HepG2 (cell line): ENCODE results near the gene RAN. TPM values are rescaled to one million over a fixed set of nuclear protein-coding genes. Genes with fewer than 3 reads are reported as not detected.

Experiments used
- BRCA1 ChIP-seq: sonication (generic); formaldehyde crosslinking; IDR thresholded peaks from 2 replicates; pipeline ENCODE4 v1.4.0; 2020; ENCODE audit warnings: missing genetic modification reagents
- CREM ChIP-seq, 2 experiments: sonication (generic) in 1 of 2; formaldehyde crosslinking in 1 of 2; IDR thresholded peaks; 2 replicates each; pipeline versions ENCODE4 v1.4.0 to v1.6.1; 2016 to 2020; ENCODE audit warnings: antibody characterized with exemption in 1 of 2, mild to moderate bottlenecking in 1 of 2, missing genetic modification reagents in 1 of 2
- FOXP4 ChIP-seq: sonication (generic); formaldehyde crosslinking; IDR thresholded peaks from 2 replicates; pipeline ENCODE4 v1.4.0; 2020; ENCODE audit warnings: missing genetic modification reagents
- HMG20B ChIP-seq: conservative IDR thresholded peaks from 2 replicates; pipeline ENCODE4 v1.6.1; 2016; ENCODE audit warnings: missing genetic modification reagents, missing compliant biosample characterization
- MED1 ChIP-seq: sonication (generic); formaldehyde crosslinking; IDR thresholded peaks from 2 replicates; pipeline ENCODE4 v1.4.0; 2020; ENCODE audit warnings: missing genetic modification reagents
- MED13 ChIP-seq: sonication (generic); formaldehyde crosslinking; IDR thresholded peaks from 2 replicates; pipeline ENCODE4 v1.5.0; 2020; ENCODE audit warnings: missing genetic modification reagents
- MIER2 ChIP-seq: IDR thresholded peaks from 2 replicates; pipeline ENCODE4 v1.6.1; 2016; ENCODE audit warnings: missing biosample characterization, missing genetic modification reagents
- MXD1 ChIP-seq: sonication (generic); formaldehyde crosslinking; IDR thresholded peaks from 2 replicates; pipeline ENCODE4 v1.4.0; 2020; ENCODE audit warnings: mild to moderate bottlenecking, missing genetic modification reagents
- NCOA2 ChIP-seq: sonication (generic); formaldehyde crosslinking; IDR thresholded peaks from 2 replicates; pipeline ENCODE4 v1.8.0; 2022; ENCODE audit warnings: inconsistent platforms
- RBM22 ChIP-seq: fragments of 200-400 bp; formaldehyde crosslinking; optimal IDR thresholded peaks from 2 replicates; pipeline ENCODE3; 2017; ENCODE audit warnings: mild to moderate bottlenecking, low read length, moderate library complexity
- SIX1 ChIP-seq: sonication (generic); formaldehyde crosslinking; IDR thresholded peaks from 2 replicates; pipeline ENCODE4 v1.4.0; 2020; ENCODE audit warnings: missing genetic modification reagents, borderline replicate concordance
- SMC3 ChIP-seq: IDR thresholded peaks from 2 replicates; pipeline ENCODE4 v1.6.1; 2011; ENCODE audit warnings: low read length, improper control_type of control experiment
- SP2 ChIP-seq: sonication (generic); formaldehyde crosslinking; IDR thresholded peaks from 2 replicates; pipeline ENCODE4 v1.5.1; 2020; ENCODE audit warnings: mild to moderate bottlenecking, missing genetic modification reagents
- STAG1 ChIP-seq: sonication (generic); formaldehyde crosslinking; IDR thresholded peaks from 2 replicates; pipeline ENCODE4 v1.4.0; 2020; ENCODE audit warnings: missing genetic modification reagents
- TEAD3 ChIP-seq: optimal IDR thresholded peaks from 2 replicates; pipeline ENCODE3; 2016; ENCODE audit warnings: borderline replicate concordance
- ZBTB43 ChIP-seq: sonication (generic); formaldehyde crosslinking; conservative IDR thresholded peaks from 2 replicates; pipeline ENCODE4 v1.4.0; 2020; ENCODE audit warnings: missing genetic modification reagents
- ZGPAT ChIP-seq: IDR thresholded peaks from 2 replicates; pipeline ENCODE4 v1.6.1; 2016; ENCODE audit warnings: mild to moderate bottlenecking
- ZNF224 ChIP-seq: sonication (generic); formaldehyde crosslinking; IDR thresholded peaks from 2 replicates; pipeline ENCODE4 v1.5.0; 2020; ENCODE audit warnings: mild to moderate bottlenecking, missing genetic modification reagents
- ZNF281 ChIP-seq: sonication (generic); formaldehyde crosslinking; IDR thresholded peaks from 2 replicates; pipeline ENCODE4 v1.4.0; 2020; ENCODE audit warnings: missing genetic modification reagents, borderline replicate concordance
- ZNF652 ChIP-seq: IDR thresholded peaks from 2 replicates; pipeline ENCODE4 v1.6.1; 2016; ENCODE audit warnings: low read depth, borderline replicate concordance
- ZNF678 ChIP-seq: sonication (generic); formaldehyde crosslinking; IDR thresholded peaks from 2 replicates; pipeline ENCODE4 v1.4.0; 2020; ENCODE audit warnings: mild to moderate bottlenecking, missing genetic modification reagents
- ZNF749 ChIP-seq: sonication (generic); formaldehyde crosslinking; IDR thresholded peaks from 2 replicates; pipeline ENCODE4 v1.8.0; 2022; ENCODE audit warnings: mild to moderate bottlenecking, missing genetic modification reagents, moderate library complexity, borderline replicate concordance
- ZNF788 ChIP-seq: sonication (generic); formaldehyde crosslinking; IDR thresholded peaks from 2 replicates; pipeline ENCODE4 v1.5.0; 2020; ENCODE audit warnings: mild to moderate bottlenecking, missing genetic modification reagents, borderline replicate concordance
- polyA plus RNA-seq, 8 experiments: library from polyadenylated mRNA; depleted of rRNA in 3 of 8; stranded (reverse) in 7 of 8; unstranded in 1 of 8; fragments of >200 nt; fragmentation: Illumina TruSeq in 4 of 8; extraction: Trizol in 4 of 8; gene quantifications; 2 replicates each; pipeline versions ENCODE4 v1.2.1 to v1.2.3, GENCODE V29; 2011 to 2016; ENCODE audit warnings: low read depth in 4 of 8, missing spikeins in 1 of 8, mixed read lengths in 1 of 8; ENCODE audit not compliant: insufficient read depth in 1 of 8
- total RNA-seq, 5 experiments: library from RNA; depleted of rRNA; stranded (reverse); fragments of >200 nt; fragmentation: Illumina TruSeq; extraction: Trizol; gene quantifications; 2 replicates each; pipeline ENCODE4 v1.2.3, GENCODE V29; 2016; ENCODE audit warnings: low read depth in 1 of 5

Gene RAN
- total and polyA plus RNA-seq, 2 of the 13 experiments (the other 11 are each of a cell fraction or from before 2014, with no cell fraction given), result 1,335 to 1,630 TPM

GRCh38 chr12:130826151-130826801 is 45.6 kb upstream of the RAN start (continued):
- TF ChIP-seq CREM (IDR thresholded peaks at IDR 0.05), result no peak
- TF ChIP-seq CREM (CRISPR knock-in tag; IDR thresholded peaks at IDR 0.05), result no peak
- TF ChIP-seq ZNF281 (CRISPR knock-in tag), result no peak
- no peak for TF ChIP-seq HMG20B (CRISPR knock-in tag)
- TF ChIP-seq MXD1 (CRISPR knock-in tag), result no peak
- TF ChIP-seq SIX1 (CRISPR knock-in tag), result 0 out of 2 replicates have a peak, but pooled peaks have one; percentile 25
- peak; percentile 26; the same call in 1 of the 2 replicates for TF ChIP-seq MED1
- peak; percentile 80 for TF ChIP-seq STAG1 (CRISPR knock-in tag)
- TF ChIP-seq SP2, result no peak
- TF ChIP-seq ZNF652 (CRISPR knock-in tag), result no peak
- TF ChIP-seq NCOA2 (CRISPR knock-in tag), result no peak
- 0 out of 2 replicates have a peak, but pooled peaks have one; percentile 31 for TF ChIP-seq ZNF749 (CRISPR knock-in tag)
- no peak for TF ChIP-seq ZNF224 (CRISPR knock-in tag)
- no peak for TF ChIP-seq BRCA1 (CRISPR knock-in tag)
- TF ChIP-seq SMC3, result peak; percentile 10; the same call in 1 of the 2 replicates
- TF ChIP-seq ZNF788 (CRISPR knock-in tag), result peak; percentile 45; the same call in 1 of the 2 replicates
- no peak for TF ChIP-seq FOXP4 (CRISPR knock-in tag)
- TF ChIP-seq ZNF678 (CRISPR knock-in tag), result no peak
- TF ChIP-seq RBM22, result no peak
- peak; percentile 64 for TF ChIP-seq TEAD3 (CRISPR knock-in tag)
- TF ChIP-seq MIER2 (CRISPR knock-in tag), result 0 out of 2 replicates have a peak, but pooled peaks have one; percentile 45
- peak; percentile 40; the same call in 1 of the 2 replicates for TF ChIP-seq ZGPAT (CRISPR knock-in tag)
- TF ChIP-seq ZBTB43, result no peak
- no peak for TF ChIP-seq MED13 (CRISPR knock-in tag)
